KMS-11 (cell line): ENCODE results near the gene ASCC3.

Source experiments
- H2AFZ ChIP-seq: fragments of 200-600 bp; sonication (generic); 2 replicates; pipeline ENCODE4 v1.6.1; 2016; ENCODE audit warnings: antibody characterized with exemption, mixed run types, low read depth
- H3K27ac ChIP-seq: fragments of 200-600 bp; sonication (generic); 2 replicates; pipeline ENCODE4 v1.6.1; 2016; ENCODE audit warnings: mild to moderate bottlenecking, mixed run types
- H3K27me3 ChIP-seq: fragments of 200-600 bp; sonication (generic); 2 replicates; pipeline ENCODE4 v1.6.1; 2017; ENCODE audit warnings: mild to moderate bottlenecking, low read depth, mixed run types, moderate library complexity; ENCODE audit not compliant: insufficient read depth
- H3K36me3 ChIP-seq: fragments of 200-600 bp; sonication (generic); 2 replicates; pipeline ENCODE4 v1.6.1; 2017; ENCODE audit warnings: mild to moderate bottlenecking, mixed run types; ENCODE audit not compliant: insufficient read depth
- H3K4me1 ChIP-seq: fragments of 200-600 bp; sonication (generic); 2 replicates; pipeline ENCODE4 v1.6.1; 2016; ENCODE audit warnings: mild to moderate bottlenecking, low read depth, mixed run types; ENCODE audit not compliant: poor library complexity, severe bottlenecking
- H3K4me2 ChIP-seq: fragments of 200-600 bp; sonication (generic); 2 replicates; pipeline ENCODE4 v1.7.0; 2016; ENCODE audit warnings: mild to moderate bottlenecking, mixed run types
- H3K4me3 ChIP-seq: fragments of 200-600 bp; sonication (generic); IDR thresholded peaks from 2 replicates; pipeline ENCODE4 v1.6.1; 2017; ENCODE audit warnings: low read depth, low read length, mixed read lengths; ENCODE audit not compliant: insufficient read depth
- H3K79me2 ChIP-seq: fragments of 200-600 bp; sonication (generic); 2 replicates; pipeline ENCODE4 v1.6.1; 2016; ENCODE audit warnings: low read depth, mixed run types; ENCODE audit not compliant: insufficient read depth
- H3K9ac ChIP-seq: fragments of 200-600 bp; sonication (generic); 2 replicates; pipeline ENCODE4 v1.6.1; 2016; ENCODE audit warnings: mild to moderate bottlenecking, mixed run types
- H4K20me1 ChIP-seq: fragments of 200-600 bp; sonication (generic); 2 replicates; pipeline ENCODE4 v1.6.1; 2016; ENCODE audit warnings: mild to moderate bottlenecking, mixed run types; ENCODE audit not compliant: insufficient read depth
- TF ChIP-seq, protein P1 (sequence below): fragments of 200-600 bp; sonication (generic); conservative IDR thresholded peaks from 2 replicates; pipeline ENCODE4 v1.6.1; 2017; ENCODE audit warnings: low read depth, mild to moderate bottlenecking, antibody characterized with exemption, low read length, moderate library complexity, mixed read lengths

ASCC3 gene

GRCh38 chr6:100622907-100623692, 258.0 kb downstream of the ASCC3 start:
- H4K20me1 ChIP-seq, result no peaks in the 10 kb centered on the region
- no peak overlapping the region for H2AFZ ChIP-seq
- H3K27ac ChIP-seq, result no peak overlapping the region
- no peak overlapping the region for H3K9ac ChIP-seq
- TF ChIP-seq, protein P1, sequence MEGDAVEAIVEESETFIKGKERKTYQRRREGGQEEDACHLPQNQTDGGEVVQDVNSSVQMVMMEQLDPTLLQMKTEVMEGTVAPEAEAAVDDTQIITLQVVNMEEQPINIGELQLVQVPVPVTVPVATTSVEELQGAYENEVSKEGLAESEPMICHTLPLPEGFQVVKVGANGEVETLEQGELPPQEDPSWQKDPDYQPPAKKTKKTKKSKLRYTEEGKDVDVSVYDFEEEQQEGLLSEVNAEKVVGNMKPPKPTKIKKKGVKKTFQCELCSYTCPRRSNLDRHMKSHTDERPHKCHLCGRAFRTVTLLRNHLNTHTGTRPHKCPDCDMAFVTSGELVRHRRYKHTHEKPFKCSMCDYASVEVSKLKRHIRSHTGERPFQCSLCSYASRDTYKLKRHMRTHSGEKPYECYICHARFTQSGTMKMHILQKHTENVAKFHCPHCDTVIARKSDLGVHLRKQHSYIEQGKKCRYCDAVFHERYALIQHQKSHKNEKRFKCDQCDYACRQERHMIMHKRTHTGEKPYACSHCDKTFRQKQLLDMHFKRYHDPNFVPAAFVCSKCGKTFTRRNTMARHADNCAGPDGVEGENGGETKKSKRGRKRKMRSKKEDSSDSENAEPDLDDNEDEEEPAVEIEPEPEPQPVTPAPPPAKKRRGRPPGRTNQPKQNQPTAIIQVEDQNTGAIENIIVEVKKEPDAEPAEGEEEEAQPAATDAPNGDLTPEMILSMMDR, result no peak
- H3K27me3 ChIP-seq, result no peaks in the 10 kb centered on the region
- no peaks in the 10 kb centered on the region for H3K36me3 ChIP-seq
- no peak overlapping the region for H3K4me3 ChIP-seq
- peaks cover 11% of the 10 kb centered on the region for H3K4me1 ChIP-seq
- no peaks in the 10 kb centered on the region for H3K79me2 ChIP-seq
- H3K4me2 ChIP-seq, result no peak overlapping the region

GRCh38 chr6:100620085-100620840, 260.9 kb downstream of the ASCC3 start:
- H3K27ac ChIP-seq, result no peak overlapping the region
- no peak overlapping the region for H3K9ac ChIP-seq
- H3K36me3 ChIP-seq, result no peaks in the 10 kb centered on the region
- peaks cover 11% of the 10 kb centered on the region for H3K4me1 ChIP-seq
- TF ChIP-seq, protein P1, result no peak
- H3K79me2 ChIP-seq, result no peaks in the 10 kb centered on the region
- no peaks in the 10 kb centered on the region for H4K20me1 ChIP-seq
- no peak overlapping the region for H2AFZ ChIP-seq
- no peak overlapping the region for H3K4me2 ChIP-seq
- no peaks in the 10 kb centered on the region for H3K27me3 ChIP-seq
- no peak overlapping the region for H3K4me3 ChIP-seq

DNA sequence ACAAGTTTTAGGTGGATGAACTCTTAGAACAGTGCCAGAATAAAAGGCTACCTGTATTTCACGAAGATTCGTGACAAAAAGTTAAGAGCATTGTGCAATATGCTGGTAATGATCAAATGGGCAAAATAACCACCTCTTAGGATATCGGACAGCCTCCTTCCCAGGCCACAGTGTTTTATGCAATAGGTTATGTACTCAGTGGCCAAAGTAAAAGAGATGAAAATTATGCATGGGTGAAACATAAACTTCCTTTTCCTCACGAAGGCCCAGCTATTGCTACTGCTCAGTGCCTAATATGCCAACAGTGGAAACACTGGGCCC, 262.8 kb downstream of the ASCC3 start:
- peaks cover 11% of the 10 kb centered on the region for H3K4me1 ChIP-seq
- no peaks in the 10 kb centered on the region for H3K36me3 ChIP-seq
- H3K4me3 ChIP-seq, result no peak overlapping the region
- TF ChIP-seq, protein P1, result no peak
- H3K9ac ChIP-seq, result no peak overlapping the region
- no peaks in the 10 kb centered on the region for H3K27me3 ChIP-seq
- no peaks in the 10 kb centered on the region for H4K20me1 ChIP-seq
- H3K27ac ChIP-seq, result no peak overlapping the region
- no peak overlapping the region for H3K4me2 ChIP-seq
- no peaks in the 10 kb centered on the region for H3K79me2 ChIP-seq
- no peak overlapping the region for H2AFZ ChIP-seq

DNA sequence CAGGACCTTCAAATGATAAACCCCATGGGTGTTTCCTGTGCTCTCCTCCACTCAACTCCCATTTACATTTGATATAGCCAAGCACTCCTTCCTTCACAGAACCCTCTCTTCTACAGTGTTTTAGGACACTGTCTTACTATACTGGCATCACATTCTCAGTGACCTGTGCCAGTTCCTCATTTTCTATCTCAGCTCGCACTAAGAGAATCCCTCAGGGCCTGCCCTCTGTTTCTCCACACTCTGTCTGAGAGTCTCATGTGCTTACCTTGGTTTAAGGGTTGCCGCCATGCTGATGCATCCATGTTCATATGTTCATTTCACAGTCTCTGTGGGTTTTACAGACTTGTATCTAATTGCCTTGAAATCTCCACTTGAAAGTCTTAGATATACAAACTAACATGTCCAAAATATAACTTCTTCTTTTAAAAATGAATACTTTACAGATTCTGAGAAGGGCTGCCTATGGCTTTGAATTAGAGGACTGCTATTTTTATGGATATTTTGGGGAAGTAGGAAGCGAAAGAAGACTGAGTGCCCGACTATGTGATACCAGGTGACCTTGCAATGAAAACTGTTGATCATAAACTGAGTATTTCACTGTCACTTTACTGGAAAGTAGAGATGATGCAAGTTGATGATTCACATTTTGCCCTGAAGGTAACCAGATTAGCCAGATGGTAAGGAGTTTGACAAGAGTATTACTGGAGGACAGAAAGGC, 263.3 kb downstream of the ASCC3 start:
- H3K4me1 ChIP-seq, result peaks cover 11% of the 10 kb centered on the region
- H3K9ac ChIP-seq, result no peak overlapping the region
- H3K36me3 ChIP-seq, result no peaks in the 10 kb centered on the region
- H3K4me2 ChIP-seq, result no peak overlapping the region
- H3K4me3 ChIP-seq, result no peak overlapping the region
- H2AFZ ChIP-seq, result no peak overlapping the region
- TF ChIP-seq, protein P1, result no peak
- H3K27ac ChIP-seq, result no peak overlapping the region
- no peaks in the 10 kb centered on the region for H3K79me2 ChIP-seq
- no peaks in the 10 kb centered on the region for H4K20me1 ChIP-seq
- no peaks in the 10 kb centered on the region for H3K27me3 ChIP-seq
